Caco-2 (cell line): ENCODE data around the gene HSPB3. TPM values are rescaled to one million over a fixed set of nuclear protein-coding genes. Genes with fewer than 3 reads are reported as not detected.
"Not testable (repeated sequence)": the region's sequence is repeated elsewhere in the genome, so short reads cannot be mapped to it uniquely, and the experiment has no call there.

ENCODE experiments used
- BruUV-seq: library from RNA; stranded (reverse); fragments of 400-500 nt; replicated peaks from 2 replicates; lab custom pipeline; 2021; lab: Mats Ljungman, UMichigan
- CTCF ChIA-PET: fragments of 300-600 bp; sonication (Branson Sonifier 250); formaldehyde crosslinking; loops from one replicate; lab custom pipeline; 2022; ENCODE audit warnings: antibody characterized with exemption; lab: Charles Lee
- POLR2A ChIA-PET: fragments of 300-600 bp; sonication (Branson Sonifier 250); formaldehyde crosslinking; loops from one replicate; lab custom pipeline; 2022; ENCODE audit warnings: antibody characterized with exemption; lab: Charles Lee
- DNase-seq, 2 experiments: peaks; one replicate each; pipeline versions ENCODE4 v3.0.0 to v3.0.0-alpha.2; 2020 to 2022
- H3K27me3 ChIP-seq: replicated peaks from 2 replicates; pipeline ENCODE4 v1.6.0; 2011; ENCODE audit warnings: low read length; ENCODE audit not compliant: control insufficient read depth, insufficient read depth
- H3K36me3 ChIP-seq: 2 replicates; pipeline ENCODE4 v1.5.1; 2011; ENCODE audit warnings: low read length; ENCODE audit not compliant: control insufficient read depth, insufficient read depth
- H3K4me1 ChIP-seq: fragments of 250-450 bp; sonication (Bioruptor Pico); 2 replicates; pipeline ENCODE4 v1.5.1; 2020; ENCODE audit warnings: mild to moderate bottlenecking
- H3K4me3 ChIP-seq: 2 replicates; pipeline ENCODE4 v1.5.1; 2011; ENCODE audit warnings: low read depth, mild to moderate bottlenecking, control low read depth, low read length
- H3K9me3 ChIP-seq: fragments of 250-450 bp; sonication (Bioruptor Pico); 2 replicates; pipeline ENCODE4 v1.5.1; 2020; ENCODE audit warnings: mild to moderate bottlenecking, moderate library complexity
- H3K27ac Mint-ChIP-seq: one replicate; pipeline ENCODE4 v1.8.0; 2022; ENCODE audit warnings: mixed read lengths; ENCODE audit not compliant: unreplicated experiment
- H3K27me3 Mint-ChIP-seq: one replicate; pipeline ENCODE4 v1.8.0; 2022; ENCODE audit warnings: mixed read lengths; ENCODE audit not compliant: insufficient read depth, unreplicated experiment
- H3K36me3 Mint-ChIP-seq: one replicate; pipeline ENCODE4 v1.8.0; 2022; ENCODE audit warnings: mild to moderate bottlenecking, mixed read lengths; ENCODE audit not compliant: insufficient read depth, unreplicated experiment
- H3K4me1 Mint-ChIP-seq: one replicate; pipeline ENCODE4 v1.8.0; 2022; ENCODE audit warnings: low read depth, mixed read lengths; ENCODE audit not compliant: unreplicated experiment
- H3K4me3 Mint-ChIP-seq: one replicate; pipeline ENCODE4 v1.8.0; 2022; ENCODE audit warnings: mild to moderate bottlenecking, moderate library complexity, mixed read lengths; ENCODE audit not compliant: unreplicated experiment
- H3K9me3 Mint-ChIP-seq: one replicate; pipeline ENCODE4 v1.8.0; 2022; ENCODE audit warnings: mixed read lengths; ENCODE audit not compliant: unreplicated experiment
- CTCF ChIP-seq, 2 experiments: fragments of 200-600 bp in 1 of 2; IDR thresholded peaks; 1 replicate in 1 of 2; 2 replicates in 1 of 2; pipeline versions ENCODE4 v1.5.1 to v1.8.0; 2011 to 2022; ENCODE audit warnings: antibody characterized with exemption in 1 of 2, control low read depth in 1 of 2, inconsistent platforms in 1 of 2, low read depth in 1 of 2, low read length in 1 of 2, mild to moderate bottlenecking in 1 of 2, moderate library complexity in 1 of 2; ENCODE audit not compliant: insufficient read depth in 1 of 2, severe bottlenecking in 1 of 2, unreplicated experiment in 1 of 2
- intact Hi-C: fragments of 100-400 bp; cut with micrococcal nuclease; formaldehyde crosslinking; loops from one replicate; pipeline ENCODE4 v1.10.0; 2022; ENCODE audit not compliant: unreplicated experiment
- total RNA-seq: library from RNA; stranded (reverse); gene quantifications from 2 replicates; pipeline ENCODE4 v1.2.3, GENCODE V29; 2022

HSPB3 gene
- total RNA-seq, 1 experiment from 2014 or later: 0.54 TPM

- no peak for DNase-seq
- no peak overlapping the region for H3K27ac Mint-ChIP-seq
- no TSS peak for BruUV-seq
- H3K9me3 Mint-ChIP-seq: no peaks in the 10 kb centered on the region
- ChIA-PET POLR2A (no interaction called here), CTCF (no interaction called here)
- intact Hi-C loops: loop anchor here (2.0 kb wide), 1 partner anchor 19 kb away; no protein-coding TSS in a partner anchor
- peaks cover 15% of the 10 kb centered on the region for H3K4me1 Mint-ChIP-seq
- Histone ChIP-seq H3K4me1 (peaks cover 10% of the 10 kb centered on the region; the same call in 1 of the 2 replicates), H3K9me3 (no peaks in the 10 kb centered on the region), H3K27me3 (no peaks in the 10 kb centered on the region), H3K36me3 (no peaks in the 10 kb centered on the region), H3K4me3 (no peak overlapping the region)
- H3K4me3 Mint-ChIP-seq: no peak overlapping the region
- H3K27me3 Mint-ChIP-seq: no peaks in the 10 kb centered on the region
- H3K36me3 Mint-ChIP-seq: peaks cover 6% of the 10 kb centered on the region
- TF ChIP-seq CTCF (IDR thresholded peaks at IDR 0.05; ENCODE audit: insufficient read depth in 1 of 2, low read depth in 1 of 2, low read length in 1 of 2, severe bottlenecking in 1 of 2, unreplicated experiment in 1 of 2): no peak
These were observed 33.5 kb upstream of the HSPB3 start for GRCh38 chr5:54421976-54422375.

DNA sequence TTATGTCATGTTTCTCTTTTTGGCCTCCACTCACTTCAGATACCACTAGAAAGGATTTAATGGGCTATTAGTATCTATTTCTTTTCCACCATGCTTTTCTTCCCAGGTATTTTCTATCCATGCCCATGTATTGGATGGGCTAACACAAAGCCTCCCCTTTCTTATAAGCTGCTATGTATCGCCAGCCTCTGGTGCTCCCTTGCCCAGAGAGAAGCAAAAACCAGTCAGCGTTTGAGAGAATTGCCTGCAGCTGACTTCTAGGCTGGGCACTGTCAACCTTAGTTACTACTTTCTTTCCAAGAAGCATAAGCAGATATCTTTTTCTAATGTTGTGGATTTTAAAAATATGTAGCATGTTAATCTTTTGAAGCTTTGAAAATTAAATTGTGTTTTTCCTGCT lies 30.2 kb upstream of the HSPB3 start:
- intact Hi-C loops: no loop called here
- Histone ChIP-seq H3K9me3 (no peaks in the 10 kb centered on the region), H3K27me3 (no peaks in the 10 kb centered on the region), H3K4me1 (peaks cover 10% of the 10 kb centered on the region; the same call in 1 of the 2 replicates), H3K4me3 (no peak overlapping the region), H3K36me3 (no peaks in the 10 kb centered on the region)
- no peak for TF ChIP-seq CTCF (IDR thresholded peaks at IDR 0.05; ENCODE audit: insufficient read depth in 1 of 2, low read depth in 1 of 2, low read length in 1 of 2, severe bottlenecking in 1 of 2, unreplicated experiment in 1 of 2)
- no peaks in the 10 kb centered on the region for H3K4me1 Mint-ChIP-seq
- POLR2A ChIA-PET: no interaction called here
- no peak overlapping the region for H3K27ac Mint-ChIP-seq
- no peaks in the 10 kb centered on the region for H3K36me3 Mint-ChIP-seq
- H3K4me3 Mint-ChIP-seq: no peak overlapping the region
- H3K9me3 Mint-ChIP-seq: no peaks in the 10 kb centered on the region
- no peaks in the 10 kb centered on the region for H3K27me3 Mint-ChIP-seq
- CTCF ChIA-PET: interaction anchor here (0.8 kb wide), 1 partner anchor 115 kb away, joined by 3 read pairs; the partner anchor contains the start of gene ARL15
- DNase-seq: no peak
- no TSS peak for BruUV-seq

DNA sequence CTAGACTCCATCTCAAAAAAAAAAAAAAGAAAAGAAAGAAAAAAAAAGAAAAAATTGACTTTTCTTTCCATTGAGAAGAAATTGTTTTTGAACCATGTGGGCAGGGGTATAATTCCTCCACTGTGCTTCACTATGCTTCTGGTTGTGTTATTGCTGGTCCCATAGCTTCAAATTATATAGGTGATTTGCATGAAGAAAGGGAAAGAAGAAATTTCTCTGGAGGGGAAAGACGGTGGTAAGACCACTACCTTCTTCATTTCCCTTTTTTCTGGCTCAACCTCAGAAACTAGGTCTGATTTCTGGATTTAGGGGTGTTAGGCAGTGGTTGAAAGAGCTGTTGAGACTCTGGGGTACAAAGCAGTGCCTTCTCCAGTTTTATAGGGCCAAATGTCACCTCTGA lies 29.3 kb upstream of the HSPB3 start:
- Mint-ChIP-seq H3K27me3 (no peaks in the 10 kb centered on the region), H3K36me3 (no peaks in the 10 kb centered on the region), H3K9me3 (no peaks in the 10 kb centered on the region), H3K4me3 (no peak overlapping the region), H3K4me1 (no peaks in the 10 kb centered on the region), H3K27ac (no peak overlapping the region)
- POLR2A ChIA-PET: no interaction called here
- peaks cover 10% of the 10 kb centered on the region; the same call in 1 of the 2 replicates for H3K4me1 ChIP-seq
- H3K4me3 ChIP-seq: no peak overlapping the region
- H3K36me3 ChIP-seq: no peaks in the 10 kb centered on the region
- TF ChIP-seq CTCF (IDR thresholded peaks at IDR 0.05; ENCODE audit: insufficient read depth in 1 of 2, low read depth in 1 of 2, low read length in 1 of 2, severe bottlenecking in 1 of 2, unreplicated experiment in 1 of 2): no peak
- CTCF ChIA-PET: interaction anchor here (0.6 kb wide), 1 partner anchor 878 kb away, joined by 7 read pairs; no protein-coding TSS in a partner anchor
- DNase-seq: no peak
- H3K9me3 ChIP-seq: no peaks in the 10 kb centered on the region
- intact Hi-C loops: no loop called here
- no TSS peak for BruUV-seq
- no peaks in the 10 kb centered on the region for H3K27me3 ChIP-seq

DNA sequence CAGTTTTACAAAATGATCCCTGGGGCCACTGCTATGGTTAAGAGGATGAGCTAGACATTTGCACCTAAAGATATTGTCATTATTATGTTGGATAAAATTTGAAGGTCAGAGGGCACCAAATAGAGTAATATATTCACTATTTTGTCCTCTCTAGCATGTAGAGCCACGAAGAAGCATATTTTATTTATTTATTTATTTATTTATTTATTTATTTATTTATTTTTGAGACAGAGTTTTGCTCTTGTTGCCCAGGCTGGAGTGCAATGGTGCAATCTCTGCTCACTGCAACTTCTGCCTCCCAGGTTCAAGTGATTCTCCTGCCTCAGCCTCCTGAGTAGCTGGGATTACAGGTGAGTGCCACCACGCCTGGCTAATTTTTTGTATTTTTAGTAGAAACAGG lies 20.8 kb upstream of the HSPB3 start:
- DNase-seq, BruUV-seq, H3K36me3 ChIP-seq, H3K27me3 Mint-ChIP-seq, H3K36me3 Mint-ChIP-seq, H3K9me3 Mint-ChIP-seq, CTCF ChIA-PET, intact Hi-C loops, H3K9me3 ChIP-seq, H3K27ac Mint-ChIP-seq, H3K4me3 ChIP-seq, H3K4me3 Mint-ChIP-seq, POLR2A ChIA-PET, H3K27me3 ChIP-seq: not testable (repeated sequence)
- peaks cover 20% of the 10 kb centered on the region for H3K4me1 Mint-ChIP-seq
- H3K4me1 ChIP-seq: peaks cover 26% of the 10 kb centered on the region
